GM18861 (cell line): ENCODE measurements around the gene CDH13.

Experiments used
- ATAC-seq: cut with Tn5 transposase; IDR thresholded peaks from one replicate; pipeline ENCODE4 v1.9.1; 2021; ENCODE audit not compliant: unreplicated experiment

Gene CDH13

DNA sequence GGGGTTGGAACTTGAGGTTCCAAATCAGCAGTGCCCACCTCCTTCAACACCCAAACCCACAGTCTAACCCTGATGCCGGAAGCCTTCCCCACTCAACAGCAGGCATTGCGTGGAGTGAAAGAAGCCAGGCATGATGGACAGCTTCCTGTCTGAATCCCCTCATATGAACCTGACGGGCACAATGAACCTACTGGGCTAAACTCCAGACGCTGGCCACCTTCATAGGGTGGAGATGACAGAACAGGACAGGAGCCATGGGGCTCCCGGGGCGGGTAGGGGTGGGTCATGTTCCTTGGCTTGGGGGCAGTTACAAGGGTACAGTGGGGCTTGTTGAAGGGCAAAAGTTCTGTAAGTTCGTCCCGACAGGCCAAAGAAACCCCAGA is 1180.5 kb downstream of the CDH13 start:
- ATAC-seq, result no peak

GRCh38 chr16:83807710-83808572 is 1181.2 kb downstream of the CDH13 start, which contains the start of gene HSBP1:
TSS of gene HSBP1 (plus strand) at chr16:83807978. CDS start at chr16:83808077, 99 bp downstream.
- ATAC-seq, result peak; percentile 88

- ATAC-seq, result no peak
Measured at GRCh38 chr16:83808573-83809014, 1181.8 kb downstream of the CDH13 start.

DNA sequence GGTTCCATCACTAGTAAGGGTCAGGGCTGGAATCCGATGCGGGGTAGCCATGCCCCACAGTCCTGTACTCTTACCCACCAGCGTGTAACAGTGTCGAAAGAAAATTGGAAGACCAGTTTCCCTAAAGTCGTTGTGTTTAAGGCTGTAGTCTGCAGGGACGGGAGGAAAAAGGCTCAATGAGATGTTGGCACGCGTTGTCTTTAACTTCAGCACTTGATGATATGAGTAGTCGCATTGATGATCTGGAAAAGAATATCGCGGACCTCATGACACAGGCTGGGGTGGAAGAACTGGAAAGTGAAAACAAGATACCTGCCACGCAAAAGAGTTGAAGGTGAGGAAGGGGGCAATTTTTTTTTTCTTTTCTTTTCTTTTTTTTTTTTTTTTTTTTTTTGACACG is 1182.3 kb downstream of the CDH13 start:
- no peak for ATAC-seq

DNA sequence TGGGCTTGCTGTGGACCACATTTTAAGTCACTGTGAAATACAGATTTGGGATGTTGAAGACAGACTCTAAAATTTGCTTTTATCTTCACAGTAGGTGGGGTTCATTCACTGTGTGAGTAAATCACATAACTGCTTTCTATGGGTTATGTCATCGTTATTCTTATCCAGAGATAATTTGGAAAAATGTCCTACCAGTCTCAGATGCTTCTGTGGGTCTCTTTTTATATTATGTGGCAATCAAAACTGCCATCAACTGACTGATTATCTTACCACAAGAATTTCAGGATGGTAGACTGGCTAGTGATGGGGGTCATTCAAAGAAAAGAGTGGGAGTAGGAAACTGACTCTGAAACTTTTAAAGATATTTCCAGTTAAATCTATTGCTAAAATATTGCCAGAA is 1184.1 kb downstream of the CDH13 start:
- ATAC-seq, result no peak

- no peak for ATAC-seq
Measured at GRCh38 chr16:83813823-83814658, 1187.3 kb downstream of the CDH13 start.

DNA sequence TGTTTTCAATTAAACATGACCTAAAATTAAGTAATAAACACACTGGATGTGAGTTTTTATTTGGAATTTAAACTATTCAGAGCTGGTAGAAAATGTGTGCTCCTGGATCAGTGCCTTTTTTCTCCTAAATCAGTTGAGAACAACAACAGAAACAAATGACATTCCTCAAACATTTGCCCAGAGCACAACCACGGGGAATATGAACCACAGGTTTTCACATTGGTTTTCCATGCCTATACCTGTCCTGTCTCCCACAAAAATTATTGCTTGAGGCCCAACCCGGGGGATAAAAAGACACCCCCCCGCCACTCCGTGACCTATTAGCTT is 1187.9 kb downstream of the CDH13 start:
- ATAC-seq, result no peak

- ATAC-seq, result no peak
Measured at GRCh38 chr16:83817022-83817421, 1190.3 kb downstream of the CDH13 start.

- ATAC-seq, result no peak
Measured at GRCh38 chr16:83818276-83818675, 1191.5 kb downstream of the CDH13 start.

DNA sequence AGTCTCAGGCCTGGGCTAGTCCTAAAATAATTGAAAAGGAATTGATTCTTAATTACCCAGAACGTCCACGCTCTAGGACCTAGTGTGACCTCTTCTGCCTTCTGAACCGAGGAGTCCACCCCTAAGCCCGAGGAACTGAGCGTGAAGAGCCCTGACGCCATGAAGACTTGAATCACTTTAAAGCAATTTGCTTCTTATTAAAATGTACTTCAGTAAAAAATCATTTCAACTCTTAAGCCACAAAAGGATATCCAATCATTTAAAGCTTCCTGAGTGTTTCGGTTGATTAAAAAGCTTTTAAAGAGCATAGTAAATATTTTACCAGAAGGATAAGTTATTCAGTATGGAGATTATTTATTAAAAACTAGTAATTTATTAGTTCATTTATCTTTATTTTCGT is 1192.6 kb downstream of the CDH13 start:
- no peak for ATAC-seq

- peak; percentile 79 for ATAC-seq
Measured at GRCh38 chr16:83826146-83826913, 1199.6 kb downstream of the CDH13 start.

GRCh38 chr16:83830091-83830768 is 1203.5 kb downstream of the CDH13 start:
- ATAC-seq, result no peak

DNA sequence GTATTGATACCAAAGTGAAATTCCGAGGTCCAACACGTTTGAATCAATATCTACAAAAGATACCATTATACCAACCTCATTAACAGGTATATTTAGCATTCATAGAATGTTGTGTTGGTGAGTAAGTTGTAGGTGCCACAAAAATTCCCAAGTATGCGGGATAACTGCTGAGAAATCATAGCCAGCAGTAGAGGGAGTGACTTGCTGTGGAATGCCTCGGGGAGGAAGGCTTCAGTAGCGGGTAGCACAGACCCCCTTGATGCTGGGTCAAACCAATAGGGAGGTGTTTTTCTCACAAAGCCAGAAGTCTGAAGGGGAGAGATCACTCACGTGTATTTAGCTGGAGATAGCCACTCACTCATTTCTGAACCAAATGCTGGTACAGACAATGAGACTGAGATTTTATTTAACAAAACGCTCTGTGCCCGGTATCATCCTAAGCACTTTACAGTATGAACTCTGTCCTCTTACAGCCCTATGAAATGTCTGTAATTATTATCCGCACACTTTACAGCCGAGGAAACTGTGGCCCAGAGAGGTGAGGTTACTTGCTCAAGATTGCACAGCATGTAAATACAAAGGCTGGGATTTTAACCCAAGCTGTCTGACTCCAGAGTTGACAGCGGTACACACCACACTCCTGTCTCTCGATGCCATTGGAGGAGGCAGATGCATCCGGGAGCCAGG is 1204.1 kb downstream of the CDH13 start:
- ATAC-seq, result no peak

DNA sequence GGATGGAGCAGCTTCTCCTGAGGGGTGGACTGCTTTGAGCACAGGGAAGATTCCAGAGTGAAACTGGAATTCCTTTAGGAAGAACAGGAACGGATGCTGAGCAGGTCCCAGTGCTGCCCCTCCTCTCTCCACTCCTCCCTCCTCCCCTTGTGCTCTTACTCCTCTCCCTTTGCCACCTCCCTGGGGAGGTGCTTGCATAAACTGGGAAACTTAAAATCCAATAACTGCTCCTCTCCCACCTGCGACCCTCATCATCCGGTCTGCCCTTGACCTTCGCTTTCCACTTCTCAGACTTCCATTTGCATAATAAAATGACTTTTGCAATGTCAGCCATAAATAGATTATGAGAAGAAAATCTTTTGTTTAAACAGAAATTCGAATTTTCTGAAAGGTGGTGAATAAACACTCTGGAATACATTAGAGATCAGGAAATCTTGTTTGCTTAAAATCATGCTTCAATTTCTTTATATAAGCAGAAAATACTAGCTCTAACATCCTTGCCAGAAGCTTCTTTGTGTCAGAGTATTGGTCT is 1204.8 kb downstream of the CDH13 start:
- no peak for ATAC-seq

DNA sequence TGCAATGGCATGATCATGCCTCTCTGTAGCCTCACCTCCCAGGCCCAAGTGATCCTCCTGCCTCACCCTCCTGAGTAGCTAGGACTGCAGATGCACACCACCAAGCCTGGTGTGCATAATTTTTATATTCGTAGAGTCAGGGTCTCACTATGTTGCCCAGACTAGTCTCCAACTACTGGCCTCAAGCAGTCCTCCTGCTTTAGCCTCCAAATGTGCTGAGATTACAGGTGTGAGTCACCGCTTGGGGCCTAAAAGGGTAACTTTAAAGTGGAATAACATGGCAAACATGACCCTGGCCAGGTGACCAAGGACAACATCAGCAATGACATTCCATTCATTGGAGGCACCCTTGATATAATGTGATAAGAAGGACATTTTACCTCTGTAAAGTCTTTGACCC is 1207.2 kb downstream of the CDH13 start:
- ATAC-seq, result no peak

- ATAC-seq, result no peak
Measured at GRCh38 chr16:83835586-83836566, 1209.1 kb downstream of the CDH13 start.

GRCh38 chr16:83837566-83837965 is 1210.8 kb downstream of the CDH13 start:
- ATAC-seq, result no peak

DNA sequence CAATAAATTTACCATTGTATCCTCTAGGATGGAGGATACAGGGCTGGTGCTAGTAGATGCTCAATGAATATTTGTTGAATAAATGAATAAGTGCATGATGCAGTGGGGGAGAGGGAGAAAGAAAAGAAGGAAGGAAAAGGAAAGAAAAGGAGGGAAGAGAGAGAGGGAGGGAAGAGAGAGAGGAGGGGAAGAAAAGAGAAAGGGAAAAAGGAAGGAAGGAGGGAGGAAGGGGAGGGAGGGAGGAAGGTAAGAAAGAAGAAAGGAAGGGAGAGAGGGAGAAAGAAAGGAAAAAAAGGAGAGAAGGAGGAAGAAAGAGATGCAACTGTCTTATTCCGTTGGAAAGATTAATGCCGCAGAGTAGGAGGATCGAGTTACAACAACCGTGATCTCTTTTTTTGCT is 1211.4 kb downstream of the CDH13 start:
- ATAC-seq, result no peak

DNA sequence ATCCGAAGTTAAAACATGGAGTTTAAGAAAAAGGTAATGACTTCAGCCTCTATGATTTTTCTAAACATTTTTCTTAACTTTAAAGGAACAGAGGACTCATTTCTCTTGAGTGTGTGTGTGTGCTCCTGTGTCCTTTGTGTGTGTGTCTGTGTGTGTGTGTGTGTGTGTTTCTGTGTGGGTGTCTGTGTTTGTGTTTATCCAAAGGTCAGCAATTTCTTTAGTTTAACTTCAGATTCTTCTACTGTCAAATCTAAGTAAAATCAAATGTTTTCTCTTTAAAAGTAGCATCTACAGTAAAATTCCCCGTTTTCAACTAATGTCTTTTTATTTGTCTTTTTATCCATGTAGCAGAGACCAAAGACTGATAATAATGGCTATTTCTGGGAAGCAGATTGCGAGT is 1212.8 kb downstream of the CDH13 start:
- ATAC-seq, result no peak
